Myocyte (in vitro differentiated cells): ENCODE measurements around the gene DNAI1. TPM values are rescaled to one million over a fixed set of nuclear protein-coding genes. Genes with fewer than 3 reads are reported as not detected.
"Not testable (repeated sequence)": the region's sequence is repeated elsewhere in the genome, so short reads cannot be mapped to it uniquely, and the experiment has no call there.

Experiments
- DNase-seq: peaks from one replicate; pipeline ENCODE4 v3.0.0-alpha.2; 2012; ENCODE audit warnings: low read depth
- total RNA-seq: library from RNA; depleted of rRNA; stranded (reverse); fragments of >200 nt; gene quantifications from 2 replicates; pipeline ENCODE4 v1.2.3, GENCODE V29; 2014

The DNAI1 gene
- total RNA-seq, 1 donor from 2014 or later, result 0.13 TPM

DNA sequence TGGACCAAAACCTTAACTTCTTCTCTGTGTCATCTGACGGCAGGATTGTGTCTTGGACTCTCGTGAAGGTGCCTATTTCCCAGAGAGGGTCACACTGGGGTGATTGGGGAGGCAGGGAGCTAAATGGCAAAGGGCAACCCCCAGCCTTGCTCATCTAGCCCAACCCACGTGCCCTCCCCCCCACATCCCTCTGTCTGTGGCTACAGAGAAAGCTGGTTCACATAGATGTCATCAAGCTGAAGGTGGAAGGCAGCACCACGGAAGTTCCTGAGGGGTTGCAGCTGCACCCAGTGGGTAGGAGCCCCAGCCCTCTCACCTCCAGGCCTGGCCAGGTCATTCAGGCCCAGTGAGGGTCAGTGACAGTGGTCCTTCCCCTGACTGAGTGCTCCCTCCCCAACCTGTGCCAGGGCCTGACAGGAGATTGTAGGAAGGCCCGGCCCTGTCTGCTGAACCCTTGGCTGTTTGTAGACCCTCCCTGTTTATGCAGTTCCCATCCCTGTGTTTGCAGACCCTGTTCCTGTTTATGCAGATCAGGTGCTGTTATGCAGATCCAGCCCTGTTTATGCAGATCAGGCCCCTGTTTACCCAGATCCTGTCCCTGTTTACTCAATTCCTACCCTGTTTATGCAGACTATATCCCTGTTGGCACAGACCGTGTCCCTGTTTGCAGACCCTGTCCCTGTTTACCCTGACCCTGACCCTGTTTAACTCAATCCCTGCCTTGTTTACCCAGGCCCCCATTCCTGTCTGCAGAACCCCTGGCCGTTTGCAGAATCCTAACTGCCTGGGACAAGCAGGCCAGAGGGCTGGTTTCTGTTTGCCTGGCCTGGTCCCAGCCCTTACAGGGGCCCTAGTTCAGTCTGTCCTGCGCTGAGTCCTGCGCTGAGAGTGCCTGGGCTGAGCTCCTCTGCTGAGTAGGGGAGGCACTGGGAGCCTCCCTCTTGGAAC, 53.8 kb downstream of the DNAI1 start:
- no peak for DNase-seq

DNA sequence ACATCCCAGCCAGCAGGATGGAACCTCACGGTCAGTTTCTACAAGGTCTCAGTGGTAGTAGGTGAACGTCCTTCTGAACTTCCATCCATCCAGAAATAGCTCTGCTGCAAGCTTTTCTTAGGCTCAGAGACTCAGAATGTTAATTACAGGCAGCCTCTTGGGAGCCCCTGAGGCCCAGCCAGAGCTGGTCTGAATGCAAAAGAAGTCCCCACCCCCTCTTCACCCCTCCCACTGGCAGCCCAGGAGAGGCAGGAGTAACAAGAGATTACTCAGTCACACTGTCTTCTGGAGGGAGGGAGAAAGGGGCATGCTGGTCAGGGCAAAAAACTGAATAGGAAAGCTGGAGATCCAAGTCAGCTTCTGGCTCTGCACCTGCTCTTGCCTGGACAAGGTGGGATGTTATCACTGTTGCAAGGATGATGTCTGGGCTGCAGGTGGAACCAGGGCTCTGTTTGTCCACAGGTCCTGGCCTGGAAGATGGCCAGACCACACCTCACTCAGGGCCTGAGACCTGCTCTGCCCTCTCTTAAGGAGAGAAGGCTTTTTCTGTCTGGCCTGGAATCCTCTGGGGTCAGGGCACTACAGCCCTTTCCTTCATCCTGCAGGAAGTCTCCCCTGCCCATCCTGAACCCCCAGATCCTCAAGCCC, 55.1 kb downstream of the DNAI1 start:
- DNase-seq, result no peak

DNA sequence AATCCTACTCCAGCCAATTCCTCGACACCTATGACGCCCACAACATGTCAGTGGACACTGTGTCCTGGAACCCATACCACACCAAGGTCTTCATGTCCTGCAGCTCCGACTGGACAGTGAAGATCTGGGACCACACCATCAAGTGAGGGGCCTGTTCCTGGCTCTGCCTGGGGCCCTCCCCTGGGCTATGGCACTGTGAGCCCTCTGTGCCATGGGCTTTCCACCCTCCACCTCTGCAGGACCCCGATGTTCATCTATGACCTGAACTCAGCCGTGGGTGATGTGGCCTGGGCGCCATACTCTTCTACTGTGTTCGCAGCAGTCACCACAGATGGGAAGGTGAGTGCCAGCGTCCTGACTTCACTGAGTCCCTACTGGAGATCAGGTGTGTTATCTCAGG, 55.8 kb downstream of the DNAI1 start:
- DNase-seq, result no peak

DNA sequence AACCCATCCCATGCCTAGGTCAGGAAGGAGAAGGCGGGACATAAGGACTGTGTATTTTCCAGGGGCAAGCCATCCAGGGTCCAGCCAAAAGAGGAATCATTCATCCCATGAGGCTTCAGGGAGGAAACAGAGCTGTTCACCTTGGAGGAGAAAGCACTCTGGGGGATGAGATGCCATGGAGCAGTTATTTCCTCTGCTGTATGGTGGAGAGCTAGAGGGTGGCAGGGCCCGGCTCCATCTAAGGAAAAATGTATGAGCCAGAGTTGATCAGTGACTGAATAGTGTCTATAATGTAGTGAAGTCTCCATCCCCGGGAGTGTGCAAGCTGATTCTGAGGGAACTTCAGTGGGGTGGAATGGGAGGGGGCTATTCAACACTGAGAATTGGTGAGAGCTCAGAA, 56.2 kb downstream of the DNAI1 start:
- DNase-seq, result no peak

DNA sequence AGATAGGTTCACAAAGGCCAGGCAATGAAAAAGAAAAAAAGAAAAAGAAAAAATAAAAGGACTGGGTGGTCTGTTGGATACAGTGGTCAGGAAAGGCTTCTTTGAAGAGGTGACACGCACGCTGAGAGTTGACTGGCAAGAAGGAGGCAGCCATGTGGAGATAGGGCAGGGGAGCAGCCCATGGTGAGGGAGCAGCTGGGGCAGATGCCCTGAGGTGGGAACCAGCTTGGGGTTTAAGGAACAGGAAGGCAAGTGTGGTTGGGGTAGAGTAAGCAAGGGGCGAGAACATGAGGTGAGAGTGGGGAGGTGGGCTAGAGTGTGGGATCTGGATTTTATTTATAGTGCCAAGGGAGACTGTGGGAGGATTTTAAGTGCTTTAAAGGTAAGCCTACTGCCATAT, 57.4 kb downstream of the DNAI1 start:
- DNase-seq, result no peak

DNA sequence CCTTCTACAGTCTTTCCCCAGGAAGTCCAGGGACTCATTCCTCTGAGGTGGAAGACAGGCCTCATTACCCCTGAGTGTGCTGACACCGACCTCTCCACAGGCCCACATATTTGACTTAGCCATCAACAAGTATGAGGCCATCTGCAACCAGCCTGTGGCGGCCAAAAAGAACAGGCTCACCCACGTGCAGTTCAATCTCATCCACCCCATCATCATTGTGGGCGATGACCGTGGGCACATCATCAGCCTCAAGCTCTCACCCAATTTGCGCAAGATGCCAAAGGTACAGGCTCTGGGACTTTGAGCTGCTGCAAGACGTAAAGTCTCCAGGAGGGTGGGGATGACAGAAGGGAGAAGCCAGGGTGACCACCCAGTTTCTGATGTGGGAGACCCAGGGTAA, 58.6 kb downstream of the DNAI1 start:
- no peak for DNase-seq

DNA sequence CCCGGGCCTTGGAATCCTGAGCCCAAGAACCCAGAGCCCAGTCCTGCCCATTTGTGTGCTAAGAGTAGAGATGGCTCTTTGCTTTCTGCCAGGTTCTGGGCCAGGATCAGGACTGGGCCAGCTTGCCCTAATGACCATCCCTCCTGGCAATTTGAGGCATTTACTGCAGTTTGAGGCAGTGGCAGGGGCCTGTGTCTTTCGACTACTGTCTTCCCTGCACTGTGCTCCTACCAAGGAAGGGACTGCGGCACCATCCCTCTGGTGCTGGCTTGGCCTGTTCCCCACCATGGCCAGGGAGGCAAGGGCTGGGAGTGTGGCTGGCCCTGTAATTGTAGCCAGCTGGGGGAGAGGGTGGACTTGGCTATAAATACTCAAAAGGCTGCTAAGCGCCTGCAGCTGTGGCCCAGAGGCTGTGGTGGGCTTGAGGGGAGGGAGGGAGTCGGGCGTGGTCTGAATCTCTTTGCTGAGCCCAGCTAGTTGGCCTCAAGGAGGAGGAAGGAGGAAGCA, 59.6 kb downstream of the DNAI1 start:
- DNase-seq, result peak; percentile 76

DNA sequence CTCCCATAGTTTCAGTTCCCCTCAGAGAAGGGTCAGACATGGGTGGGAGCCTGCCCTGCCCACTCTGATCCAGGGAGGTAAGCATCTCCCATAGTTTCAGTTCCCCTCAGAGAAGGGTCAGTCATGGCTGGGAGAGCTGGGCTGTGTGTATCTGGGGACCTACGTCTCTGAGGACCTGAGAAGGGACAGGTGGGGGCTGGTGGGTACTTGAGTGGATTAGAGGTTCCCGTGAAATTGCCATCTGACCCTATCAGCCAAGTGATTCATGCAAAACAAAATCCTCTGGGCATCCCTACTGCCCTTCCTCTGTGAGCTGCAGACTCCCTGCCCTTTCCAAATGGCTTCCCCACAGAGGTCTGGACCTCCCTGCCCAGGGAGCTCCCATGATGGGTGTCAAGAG, 60.3 kb downstream of the DNAI1 start:
- no peak for DNase-seq

DNA sequence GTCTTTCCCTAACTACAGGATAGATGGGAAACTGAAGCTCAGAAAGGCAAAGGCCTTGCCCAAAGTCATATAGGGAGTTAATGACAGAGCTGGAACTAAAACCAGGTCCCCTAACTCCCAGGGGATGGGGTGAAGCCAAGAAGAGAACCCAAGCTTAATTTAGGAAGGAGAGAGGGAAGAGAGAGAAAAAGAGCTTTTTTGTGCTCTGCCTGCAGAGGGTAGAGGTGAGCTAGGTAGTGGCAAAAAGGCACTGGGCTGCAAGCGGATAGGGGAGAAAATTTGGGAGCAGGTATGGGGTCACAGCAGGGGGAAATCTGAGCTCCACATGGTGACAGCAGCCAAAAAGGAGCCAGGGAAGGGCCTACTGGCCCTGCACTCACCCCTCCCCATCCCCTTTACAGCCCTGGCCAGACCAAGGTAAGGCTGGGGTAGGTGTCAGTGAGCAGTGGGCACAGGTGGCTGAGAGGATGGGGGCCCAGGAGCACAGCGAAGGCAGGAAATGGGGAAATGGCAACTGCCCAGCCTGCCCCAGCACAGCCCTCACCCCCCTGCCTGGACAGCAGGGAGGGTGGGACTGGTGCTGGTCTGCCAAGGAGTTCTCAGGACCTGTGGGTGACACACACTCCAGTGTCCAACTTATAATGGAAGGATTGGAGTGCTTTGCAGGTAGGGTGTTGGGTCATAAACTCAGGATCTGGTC, 60.9 kb downstream of the DNAI1 start:
- DNase-seq, result no peak

DNA sequence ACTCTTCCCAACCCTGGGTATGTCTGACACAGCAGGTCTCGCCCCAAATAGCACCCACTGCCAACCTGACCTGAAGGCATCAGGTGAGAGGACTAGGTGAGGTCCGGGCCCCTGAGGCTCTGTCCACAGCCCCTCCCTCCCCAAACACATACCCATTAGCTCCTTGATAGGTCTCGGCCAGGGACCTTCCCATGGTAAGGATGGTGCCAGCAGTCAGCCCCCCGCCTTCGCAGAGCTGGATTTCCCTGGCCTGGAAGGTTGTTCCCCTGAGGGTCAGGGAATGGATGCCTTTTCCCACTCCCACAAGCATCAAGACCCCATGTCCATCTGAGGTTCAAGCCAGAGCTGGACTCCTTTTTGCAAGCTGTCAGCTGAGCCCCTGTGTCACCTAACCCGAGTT, 61.5 kb downstream of the DNAI1 start:
- no peak for DNase-seq

DNA sequence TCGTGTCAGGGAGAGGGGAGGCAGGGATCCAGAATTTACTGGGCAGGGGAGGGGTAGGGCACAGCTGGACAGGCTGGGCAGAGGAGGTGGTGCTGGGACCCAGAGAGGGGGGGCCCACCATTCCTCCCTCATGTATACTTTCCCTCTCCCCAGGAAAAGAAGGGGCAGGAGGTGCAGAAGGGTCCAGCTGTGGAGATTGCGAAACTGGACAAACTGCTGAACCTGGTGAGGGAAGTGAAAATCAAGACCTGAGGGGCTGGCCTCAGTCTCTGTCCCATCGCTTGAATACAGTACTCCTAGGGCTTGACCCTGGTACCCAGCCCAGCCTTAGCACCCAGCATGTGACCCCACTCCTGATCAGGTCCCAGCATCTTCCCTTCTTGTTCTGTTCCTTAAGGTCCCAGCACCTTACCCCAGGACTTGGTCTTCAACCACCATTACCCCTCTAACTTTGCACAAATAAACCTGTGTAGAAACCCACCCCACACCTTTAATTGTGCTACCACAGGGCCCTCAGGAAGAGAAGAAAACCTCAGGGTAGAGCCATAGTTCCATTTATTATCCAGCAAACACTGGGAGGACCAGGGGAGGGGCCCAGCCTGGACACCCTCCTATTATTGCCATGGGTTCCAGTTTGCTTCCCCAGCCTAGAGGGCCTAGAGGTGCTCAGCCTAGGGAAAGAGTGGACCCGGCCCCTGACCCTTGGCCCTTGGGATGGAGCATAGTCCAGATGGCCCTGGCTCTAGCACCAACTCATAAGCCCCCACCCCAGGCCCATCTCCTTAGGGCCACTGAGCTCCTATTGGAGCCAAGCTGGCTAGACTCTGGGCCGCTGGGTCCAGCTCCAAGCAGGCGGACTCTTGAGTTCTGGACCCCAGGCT, 62.1 kb downstream of the DNAI1 start:
- no peak for DNase-seq

DNA sequence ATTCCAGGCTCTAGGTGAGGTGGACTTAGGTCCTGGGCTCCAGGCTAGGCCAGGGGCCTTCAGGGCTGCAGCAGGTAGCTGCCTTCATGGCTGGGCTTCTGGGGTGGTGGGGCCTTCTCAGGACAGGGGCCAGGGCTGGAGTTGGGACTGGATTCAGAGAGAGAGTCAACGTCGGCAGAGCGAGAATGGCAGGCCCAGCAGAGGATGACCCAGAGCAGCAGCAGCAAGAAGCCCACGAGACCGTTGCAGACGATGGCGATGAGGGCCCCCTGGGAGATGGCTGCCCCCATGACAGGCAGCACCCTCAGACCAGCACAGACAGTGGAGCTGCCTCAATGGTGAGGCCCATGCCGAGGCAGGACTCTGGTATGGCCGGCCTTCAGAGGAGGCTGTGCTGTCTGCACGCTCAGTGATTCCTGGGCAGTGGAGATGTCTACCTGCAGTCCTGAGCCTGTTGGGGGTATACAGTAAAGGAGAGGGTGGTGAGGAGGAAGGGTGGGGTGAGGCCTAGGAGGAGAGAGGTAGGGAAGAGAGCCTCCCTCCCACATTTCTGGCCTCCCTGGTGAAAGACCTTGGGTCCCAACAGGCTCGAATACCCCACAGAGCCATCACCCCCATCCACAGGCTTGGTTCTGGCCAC, 62.9 kb downstream of the DNAI1 start:
- DNase-seq, result no peak

DNA sequence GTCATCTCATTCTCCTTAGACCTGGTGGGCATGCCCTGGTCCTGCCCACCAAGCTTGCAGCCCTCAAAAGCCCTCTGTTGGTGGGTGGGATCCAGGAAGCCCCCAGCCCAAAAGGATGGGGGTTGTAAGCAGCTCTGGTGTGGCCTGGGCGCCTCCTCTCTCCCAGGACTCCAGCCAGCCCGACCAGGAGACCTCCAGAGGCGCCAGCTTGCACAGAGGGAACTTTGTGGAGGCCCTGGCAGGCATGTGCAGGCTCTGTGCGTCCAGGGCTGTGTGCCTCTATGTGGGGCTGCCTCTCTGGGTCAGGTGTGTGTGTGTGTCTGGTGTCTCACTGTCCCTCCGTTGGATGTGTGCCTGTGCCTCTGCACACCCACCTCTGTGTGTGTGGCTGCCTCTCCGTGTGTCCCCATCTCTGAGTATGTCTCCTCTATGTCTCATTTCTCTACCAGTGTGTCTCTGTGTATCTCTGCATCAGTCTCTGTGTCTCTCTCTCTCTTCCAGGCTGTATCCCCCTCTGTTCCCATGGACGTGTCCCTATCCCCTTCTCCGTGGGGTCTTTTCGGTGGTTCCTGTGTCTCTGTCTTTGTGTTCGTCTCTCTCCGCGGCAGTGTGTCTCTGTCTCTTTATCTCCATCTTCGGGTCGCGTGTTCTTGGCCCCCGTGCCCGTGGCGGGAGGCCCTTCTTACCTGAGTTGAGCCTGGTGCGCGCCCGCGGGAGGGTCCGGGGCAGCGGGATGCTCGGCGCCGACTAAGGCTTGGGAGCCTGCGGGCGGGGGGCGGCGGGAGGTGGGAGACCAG, 63.7 kb downstream of the DNAI1 start:
- DNase-seq, result no peak

DNA sequence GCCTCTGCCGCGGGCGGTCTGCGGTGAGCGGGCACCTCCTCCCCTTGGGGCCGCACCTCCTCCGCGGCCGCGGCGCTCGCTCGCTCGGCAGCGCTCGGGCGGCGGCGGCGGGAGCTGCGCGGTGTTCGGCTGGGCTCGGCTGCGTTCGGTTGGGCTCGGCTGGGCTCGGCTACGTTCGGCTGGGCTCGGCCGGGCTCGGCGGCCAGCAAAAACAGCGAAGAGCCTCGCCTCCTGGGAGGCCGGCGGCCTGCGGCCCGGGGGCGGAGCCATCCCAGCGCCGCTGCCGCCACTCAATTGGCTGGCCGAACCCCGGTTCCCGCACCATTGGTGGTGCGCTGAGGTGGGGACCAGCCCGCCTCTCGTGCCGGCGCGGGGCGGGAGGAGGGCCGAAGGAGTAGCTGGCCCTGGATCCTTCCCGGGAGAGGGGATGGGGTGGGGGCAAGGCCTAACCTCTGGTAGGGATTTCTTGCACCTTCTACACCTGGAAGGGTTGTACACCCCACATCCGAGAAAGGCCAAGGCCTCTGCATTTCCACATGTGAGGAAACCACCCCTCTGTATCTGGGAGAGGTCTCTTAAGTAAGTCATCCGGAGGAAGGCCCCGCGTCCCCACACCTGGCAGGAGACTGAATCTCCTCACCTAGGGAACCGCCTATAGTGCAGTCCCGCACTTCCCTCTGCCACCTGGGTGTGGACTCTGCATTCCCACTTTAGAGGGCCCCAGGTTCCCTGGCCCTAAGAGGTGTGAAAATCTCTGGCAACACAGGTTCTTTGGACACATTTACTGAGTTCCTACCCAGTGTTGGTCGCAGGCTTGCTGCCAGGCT, 64.6 kb downstream of the DNAI1 start, which contains the start of gene ENHO:
Gene ENHO (minus strand): TSS at position 20 of the 827 bp plus-strand sequence. CDS start 1,295 bp downstream, outside the sequence.
- DNase-seq, result peak; percentile 81

DNA sequence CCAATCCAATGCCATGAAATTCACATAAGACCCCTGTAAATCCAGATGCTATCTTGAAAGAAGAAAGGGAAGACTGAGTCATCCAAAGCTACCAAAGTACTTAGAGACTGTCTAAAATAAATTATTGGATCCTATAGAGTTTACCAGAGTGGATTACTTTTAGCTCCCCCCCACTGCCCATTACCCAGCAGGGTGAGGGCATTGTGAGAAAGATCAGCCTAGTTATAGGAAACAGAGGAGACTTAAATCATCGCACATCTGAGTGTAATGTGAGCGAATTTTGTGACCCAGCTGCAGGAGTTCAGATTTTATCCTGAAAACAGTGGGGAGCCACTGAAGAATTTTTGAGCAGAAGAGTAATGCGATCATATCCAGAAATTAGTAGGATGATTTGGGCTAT, 65.7 kb downstream of the DNAI1 start:
- DNase-seq, result no peak

DNA sequence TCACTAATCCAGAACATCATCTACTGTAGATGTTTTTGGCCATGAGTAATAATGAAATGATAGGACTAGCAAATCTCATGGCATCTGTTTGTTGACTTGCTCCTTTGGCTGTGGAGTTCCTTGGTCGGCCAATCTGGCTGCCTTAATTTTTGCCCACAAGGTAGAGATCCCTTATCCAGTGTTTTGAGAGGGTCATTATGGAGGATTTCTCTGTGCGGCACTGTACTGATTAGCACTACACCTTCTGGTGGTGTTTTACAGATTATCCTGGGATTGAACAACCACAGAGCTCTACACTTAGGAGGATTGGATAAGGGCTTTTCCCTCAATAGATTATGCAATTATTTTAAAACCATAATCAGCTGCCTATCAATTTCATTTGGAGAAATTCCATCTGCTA, 67.4 kb downstream of the DNAI1 start:
- no peak for DNase-seq

DNA sequence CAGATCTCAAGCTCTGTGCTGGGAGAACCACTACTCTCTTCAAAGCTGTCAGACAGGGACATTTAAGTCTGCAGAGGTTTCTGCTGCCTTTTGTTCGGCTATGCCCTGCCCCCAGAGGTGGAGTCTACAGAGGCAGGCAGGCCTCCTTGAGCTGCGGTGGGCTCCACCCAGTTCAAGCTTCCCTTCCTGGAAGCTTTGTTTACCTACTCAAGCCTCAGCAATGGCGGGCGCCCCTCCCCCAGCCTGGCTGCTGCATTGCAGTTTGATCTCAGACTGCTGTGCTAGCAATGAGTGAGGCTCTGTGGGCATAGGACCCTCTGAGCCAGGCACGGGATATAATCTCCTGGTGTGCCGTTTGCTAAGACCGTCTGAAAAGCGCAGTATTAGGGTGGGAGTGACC, 73.4 kb downstream of the DNAI1 start:
- DNase-seq, result not testable (repeated sequence)

DNA sequence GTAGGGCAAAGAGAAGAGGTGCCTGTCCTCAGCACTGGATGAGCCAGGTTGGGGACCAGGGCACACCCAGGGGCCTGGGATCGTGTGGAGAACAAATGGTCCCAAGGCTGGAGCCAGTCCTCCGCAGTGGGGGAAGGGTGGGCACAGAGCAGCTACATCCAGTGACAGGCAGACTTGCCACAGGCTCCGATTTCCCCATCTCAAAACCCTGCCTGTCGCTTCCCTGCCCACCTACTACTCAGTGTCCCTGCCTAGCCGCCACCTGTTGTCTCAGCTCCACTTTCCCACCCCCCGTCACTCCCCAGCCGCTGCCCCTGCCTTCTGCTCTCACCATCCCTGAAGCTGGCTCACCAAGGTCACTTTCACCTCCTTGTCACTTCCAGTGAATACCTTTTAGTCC, 78.1 kb downstream of the DNAI1 start:
- no peak for DNase-seq
